OCI-LY3 (cell line): ENCODE data around the gene WNT5A.

Source experiments
- CTCF ChIP-seq: fragments of 200-600, 300-600 bp; sonication (generic); IDR thresholded peaks from 2 replicates; pipeline ENCODE4 v1.5.1; 2014; ENCODE audit warnings: antibody characterized with exemption, low read length, low read depth
- EZH2phosphoT487 ChIP-seq: fragments of 200-600 bp; shearing (Covaris generic); IDR thresholded peaks from 2 replicates; pipeline ENCODE4 v1.6.1; 2018; ENCODE audit warnings: antibody characterized with exemption, mixed run types, low read depth

GRCh38 chr3:55417211-55417610 is 69.9 kb downstream of the WNT5A start:
- TF ChIP-seq CTCF (no peak), EZH2phosphoT487 (no peak)
